ENCODE measurements around the gene NQO2. TPM values are rescaled to one million over a fixed set of nuclear protein-coding genes. Genes with fewer than 3 reads are reported as not detected.

Gene NQO2
- total RNA-seq, 1 experiment from 2014 or later, result 35.8 TPM

GRCh38 chr6:3022765-3023662 lies 23.3 kb downstream of the NQO2 start:
- H3K4me1 Mint-ChIP-seq (ENCODE audit: low read depth, unreplicated experiment), result no peaks in the 10 kb centered on the region
- TSS peak; percentile 87 for BruUV-seq (replicated peaks)
- no peaks in the 10 kb centered on the region for H3K27me3 Mint-ChIP-seq (ENCODE audit: insufficient read depth, unreplicated experiment)
- H3K4me3 ChIP-seq (ENCODE audit: low read depth, low read length), result peak overlapping the region; percentile 59
- peak in 1 of 2 experiments; percentile 38 for DNase-seq
- no peaks in the 10 kb centered on the region for H3K36me3 ChIP-seq (ENCODE audit: control insufficient read depth, insufficient read depth, low read length)
- peak overlapping the region; percentile 94 for H3K4me3 Mint-ChIP-seq (ENCODE audit: unreplicated experiment)
- peak overlapping the region; percentile 92 for H3K27ac Mint-ChIP-seq (ENCODE audit: unreplicated experiment)
- ChIA-PET CTCF (interaction anchor here (0.7 to 1.5 kb wide), 3 partner anchors 17 to 34 kb away, joined by 3 to 6 read pairs (median 4); no protein-coding TSS in a partner anchor), POLR2A (interaction anchor here (0.5 to 2.0 kb wide), 6 partner anchors 23 to 256 kb away, joined by 3 to 23 read pairs (median 6); partner anchors contain the start of genes NQO2 and TUBB2A)
- H3K9me3 ChIP-seq, result no peaks in the 10 kb centered on the region
- TF ChIP-seq CTCF (IDR thresholded peaks at IDR 0.05; ENCODE audit: insufficient read depth in 1 of 2, low read depth in 1 of 2, low read length in 1 of 2, severe bottlenecking in 1 of 2, unreplicated experiment in 1 of 2), result no peak
- H3K9me3 Mint-ChIP-seq (ENCODE audit: unreplicated experiment), result no peaks in the 10 kb centered on the region
- intact Hi-C loops (cut with micrococcal nuclease; ENCODE audit: unreplicated experiment), result loop anchor here (1.0 to 2.0 kb wide), 2 partner anchors 23 to 30 kb away; no protein-coding TSS in a partner anchor
- peaks cover 10% of the 10 kb centered on the region for H3K4me1 ChIP-seq
- H3K27me3 ChIP-seq (replicated peaks; ENCODE audit: control insufficient read depth, insufficient read depth, low read length), result no peaks in the 10 kb centered on the region
- H3K36me3 Mint-ChIP-seq (ENCODE audit: insufficient read depth, unreplicated experiment), result peaks cover 28% of the 10 kb centered on the region

GRCh38 chr6:3023663-3024483 lies 24.2 kb downstream of the NQO2 start:
- H3K4me1 Mint-ChIP-seq (ENCODE audit: low read depth, unreplicated experiment), result no peaks in the 10 kb centered on the region
- no peaks in the 10 kb centered on the region for H3K27me3 Mint-ChIP-seq (ENCODE audit: insufficient read depth, unreplicated experiment)
- peaks cover 28% of the 10 kb centered on the region for H3K36me3 Mint-ChIP-seq (ENCODE audit: insufficient read depth, unreplicated experiment)
- H3K9me3 Mint-ChIP-seq (ENCODE audit: unreplicated experiment), result no peaks in the 10 kb centered on the region
- intact Hi-C loops (cut with micrococcal nuclease; ENCODE audit: unreplicated experiment), result loop anchor here (1.0 to 2.0 kb wide), 2 partner anchors 24 to 29 kb away; no protein-coding TSS in a partner anchor
- peak overlapping the region; percentile 92 for H3K27ac Mint-ChIP-seq (ENCODE audit: unreplicated experiment)
- CTCF ChIA-PET, result interaction anchor here (0.7 to 1.5 kb wide), 4 partner anchors 16 to 35 kb away, joined by 3 to 6 read pairs (median 4); no protein-coding TSS in a partner anchor
- peak; percentile 92 to 93 for DNase-seq
- TSS peak; percentile 88 for BruUV-seq (replicated peaks)
- H3K36me3 ChIP-seq (ENCODE audit: control insufficient read depth, insufficient read depth, low read length), result no peaks in the 10 kb centered on the region
- H3K9me3 ChIP-seq, result no peaks in the 10 kb centered on the region
- peak overlapping the region; percentile 94 for H3K4me3 Mint-ChIP-seq (ENCODE audit: unreplicated experiment)
- POLR2A ChIA-PET, result interaction anchor here (0.5 to 2.0 kb wide), 6 partner anchors 24 to 257 kb away, joined by 3 to 23 read pairs (median 6); partner anchors contain the start of genes NQO2 and TUBB2A
- peaks cover 10% of the 10 kb centered on the region for H3K4me1 ChIP-seq
- H3K4me3 ChIP-seq (ENCODE audit: low read depth, low read length), result peak overlapping the region; percentile 59
- TF ChIP-seq CTCF (IDR thresholded peaks at IDR 0.05; ENCODE audit: insufficient read depth in 1 of 2, low read depth in 1 of 2, low read length in 1 of 2, severe bottlenecking in 1 of 2, unreplicated experiment in 1 of 2), result no peak
- H3K27me3 ChIP-seq (replicated peaks; ENCODE audit: control insufficient read depth, insufficient read depth, low read length), result no peaks in the 10 kb centered on the region
